GM23338 (cell line): ENCODE data around the gene ZNF524. TPM values are rescaled to one million over a fixed set of nuclear protein-coding genes. Genes with fewer than 3 reads are reported as not detected.

Source experiments
- ATAC-seq: fragments of 200-7000 bp; cut with Tn5 transposase; 3 replicates; pipeline ENCODE4 v1.9.1; 2020
- DNase-seq: peaks from one replicate; pipeline ENCODE4 v3.0.0-alpha.2; 2015; ENCODE audit warnings: low spot score
- H2AFZ ChIP-seq: fragments of 200-600 bp; sonication (generic); 2 replicates; pipeline ENCODE4 v1.8.0; 2016; ENCODE audit warnings: antibody characterized with exemption, mild to moderate bottlenecking, moderate library complexity
- H3F3A ChIP-seq: fragments of 200-600 bp; sonication (generic); replicated peaks from 2 replicates; pipeline ENCODE4 v1.8.0; 2017; ENCODE audit warnings: antibody characterized with exemption, mixed run types, low read depth
- H3K27ac ChIP-seq: fragments of 200-600 bp; sonication (generic); 2 replicates; pipeline ENCODE4 v1.6.1; 2016; ENCODE audit warnings: low read depth
- H3K27me3 ChIP-seq: fragments of 200-600 bp; sonication (generic); 2 replicates; pipeline ENCODE4 v1.8.0; 2016; ENCODE audit warnings: mild to moderate bottlenecking, mixed run types, moderate library complexity; ENCODE audit not compliant: insufficient read depth
- H3K36me3 ChIP-seq: fragments of 200-600 bp; sonication (generic); 2 replicates; pipeline ENCODE4 v1.8.0; 2016; ENCODE audit warnings: mild to moderate bottlenecking; ENCODE audit not compliant: insufficient read depth
- H3K4me1 ChIP-seq: fragments of 200-600 bp; sonication (generic); 2 replicates; pipeline ENCODE4 v1.8.0; 2016; ENCODE audit warnings: mild to moderate bottlenecking, moderate library complexity; ENCODE audit not compliant: insufficient read depth
- H3K4me2 ChIP-seq: fragments of 200-600 bp; sonication (generic); 2 replicates; pipeline ENCODE4 v1.7.1; 2017; ENCODE audit warnings: mixed run types
- H3K4me3 ChIP-seq: fragments of 200-600 bp; sonication (generic); 2 replicates; pipeline ENCODE4 v1.6.1; 2016; ENCODE audit warnings: mixed run types
- H3K79me2 ChIP-seq: fragments of 200-600 bp; sonication (generic); replicated peaks from 2 replicates; pipeline ENCODE4 v1.8.0; 2017; ENCODE audit warnings: mild to moderate bottlenecking; ENCODE audit not compliant: insufficient read depth
- H3K9me2 ChIP-seq: fragments of 200-600 bp; sonication (generic); 2 replicates; pipeline ENCODE4 v1.8.0; 2017; ENCODE audit not compliant: insufficient read depth
- H4K20me1 ChIP-seq: fragments of 200-600 bp; sonication (generic); replicated peaks from 2 replicates; pipeline ENCODE4 v1.8.0; 2017; ENCODE audit warnings: mild to moderate bottlenecking; ENCODE audit not compliant: insufficient read depth
- H3K27ac Mint-ChIP-seq: 2 replicates; pipeline ENCODE4 v1.8.0; 2020; ENCODE audit warnings: inconsistent platforms, mild to moderate bottlenecking, moderate library complexity, mixed read lengths
- H3K27me3 Mint-ChIP-seq: 3 replicates; pipeline ENCODE4 v1.8.0; 2022; ENCODE audit warnings: low read depth, mild to moderate bottlenecking, moderate library complexity, mixed read lengths, inconsistent platforms; ENCODE audit not compliant: insufficient read depth, poor library complexity
- H3K36me3 Mint-ChIP-seq: 3 replicates; pipeline ENCODE4 v1.8.0; 2021; ENCODE audit warnings: low read depth, mild to moderate bottlenecking, inconsistent platforms, moderate library complexity, mixed read lengths
- H3K4me1 Mint-ChIP-seq: 3 replicates; pipeline ENCODE4 v1.8.0; 2020; ENCODE audit warnings: mild to moderate bottlenecking, inconsistent platforms, mixed read lengths
- H3K4me3 Mint-ChIP-seq: 3 replicates; pipeline ENCODE4 v1.8.0; 2021; ENCODE audit warnings: moderate library complexity, mild to moderate bottlenecking, inconsistent platforms, mixed read lengths
- H3K9me3 Mint-ChIP-seq: 3 replicates; pipeline ENCODE4 v1.8.0; 2020; ENCODE audit warnings: moderate library complexity, mild to moderate bottlenecking, inconsistent platforms, mixed read lengths
- CREB1 ChIP-seq: fragments of 250-450 bp; sonication (Bioruptor Pico); IDR thresholded peaks from 2 replicates; pipeline ENCODE4 v1.5.0; 2020; ENCODE audit warnings: low read depth, mild to moderate bottlenecking, moderate library complexity
- EZH2 ChIP-seq: fragments of 200-600 bp; sonication (generic); IDR thresholded peaks from one replicate; pipeline ENCODE4 v1.8.0; 2017; ENCODE audit warnings: antibody characterized with exemption, mild to moderate bottlenecking, low read depth; ENCODE audit not compliant: unreplicated experiment
- EZH2phosphoT487 ChIP-seq: fragments of 200-600 bp; sonication (generic); IDR thresholded peaks from one replicate; pipeline ENCODE4 v1.8.1; 2018; ENCODE audit warnings: antibody characterized with exemption; ENCODE audit not compliant: unreplicated experiment
- JUNB ChIP-seq: IDR thresholded peaks from one replicate; pipeline ENCODE4 v1.6.1; 2016; ENCODE audit warnings: antibody characterized with exemption; ENCODE audit not compliant: unreplicated experiment
- NANOG ChIP-seq: IDR thresholded peaks from 2 replicates; pipeline ENCODE4 v1.6.1; 2016; ENCODE audit warnings: antibody characterized with exemption, borderline replicate concordance
- POLR2AphosphoS5 ChIP-seq: IDR thresholded peaks from 2 replicates; pipeline ENCODE4 v1.6.1; 2016; ENCODE audit warnings: antibody characterized with exemption, low read depth
- REST ChIP-seq: IDR thresholded peaks from one replicate; pipeline ENCODE4 v1.6.1; 2018; ENCODE audit warnings: antibody characterized with exemption; ENCODE audit not compliant: unreplicated experiment
- STAT1 ChIP-seq: IDR thresholded peaks from one replicate; pipeline ENCODE4 v1.6.1; 2016; ENCODE audit warnings: antibody characterized with exemption; ENCODE audit not compliant: unreplicated experiment
- ZNF114 ChIP-seq: fragments of 250-450 bp; sonication (Bioruptor Pico); IDR thresholded peaks from 2 replicates; pipeline ENCODE4 v1.5.0; 2020; ENCODE audit warnings: mild to moderate bottlenecking, moderate library complexity
- ZNF331 ChIP-seq: fragments of 250-450 bp; sonication (Bioruptor Pico); IDR thresholded peaks from 2 replicates; pipeline ENCODE4 v1.5.0; 2020; ENCODE audit warnings: low read depth, mild to moderate bottlenecking, moderate library complexity
- polyA plus RNA-seq: library from polyadenylated mRNA; unstranded; fragments of >200 nt; fragmentation: Nextera tagmentation; extraction: Ambion mirVana; gene quantifications from 2 replicates; pipeline ENCODE4 v1.2.1, GENCODE V29; 2016
- total RNA-seq: library from RNA; depleted of rRNA; stranded (reverse); fragments of >200 nt; shearing (Covaris generic); gene quantifications from 2 replicates; pipeline ENCODE4 v1.2.3, GENCODE V29; 2014
- TF ChIP-seq, protein P1 (sequence below): IDR thresholded peaks from 2 replicates; pipeline ENCODE4 v1.6.1; 2016; ENCODE audit warnings: antibody characterized with exemption
- TF ChIP-seq, protein P2 (sequence below): fragments of 250-450 bp; sonication (Bioruptor Pico); IDR thresholded peaks from 2 replicates; pipeline ENCODE4 v1.5.0; 2020; ENCODE audit warnings: mild to moderate bottlenecking, moderate library complexity
- TF ChIP-seq, protein P3 (sequence below), 2 experiments: fragments of 200-600 bp in 1 of 2; sonication (generic) in 1 of 2; conservative IDR thresholded peaks; 2 replicates each; pipeline versions ENCODE4 v1.5.1 to v1.6.1; 2016 to 2017; ENCODE audit warnings: antibody characterized with exemption in 2 of 2, low read depth in 2 of 2, mild to moderate bottlenecking in 2 of 2, moderate library complexity in 1 of 2

Gene ZNF524
- total and polyA plus RNA-seq, 2 experiments from 2014 or later = 6.0 to 8.3 TPM

GRCh38 chr19:55597501-55597921 lies 2.6 kb upstream of the ZNF524 start:
- peaks cover 33% of the 10 kb centered on the region for H3K36me3 Mint-ChIP-seq
- 0 out of 2 replicates have a peak, but pooled peaks cover 3% of the 10 kb centered on the region for H3K36me3 ChIP-seq

More at GRCh38 chr19:55597501-55597921, 2.6 kb upstream of the ZNF524 start:
- ATAC-seq (no peak), DNase-seq (no peak)
- H3K27ac Mint-ChIP-seq = no peak overlapping the region
- H2AFZ ChIP-seq = no peak overlapping the region
- peaks cover 2% of the 10 kb centered on the region; the same call in 1 of the 2 replicates for H3K27me3 ChIP-seq
- H3K4me1 ChIP-seq = peaks cover 9% of the 10 kb centered on the region
- H3K4me3 ChIP-seq = no peak overlapping the region
- peaks cover 18% of the 10 kb centered on the region for H3F3A ChIP-seq
- no peak overlapping the region for H3K27ac ChIP-seq
- TF ChIP-seq REST = no peak
- no peak for TF ChIP-seq ZNF331 (CRISPR knock-in tag)
- TF ChIP-seq JUNB = no peak
- TF ChIP-seq CREB1 (CRISPR knock-in tag) = no peak
- TF ChIP-seq ZNF114 = no peak
- TF ChIP-seq STAT1 = no peak
- TF ChIP-seq, protein P1, sequence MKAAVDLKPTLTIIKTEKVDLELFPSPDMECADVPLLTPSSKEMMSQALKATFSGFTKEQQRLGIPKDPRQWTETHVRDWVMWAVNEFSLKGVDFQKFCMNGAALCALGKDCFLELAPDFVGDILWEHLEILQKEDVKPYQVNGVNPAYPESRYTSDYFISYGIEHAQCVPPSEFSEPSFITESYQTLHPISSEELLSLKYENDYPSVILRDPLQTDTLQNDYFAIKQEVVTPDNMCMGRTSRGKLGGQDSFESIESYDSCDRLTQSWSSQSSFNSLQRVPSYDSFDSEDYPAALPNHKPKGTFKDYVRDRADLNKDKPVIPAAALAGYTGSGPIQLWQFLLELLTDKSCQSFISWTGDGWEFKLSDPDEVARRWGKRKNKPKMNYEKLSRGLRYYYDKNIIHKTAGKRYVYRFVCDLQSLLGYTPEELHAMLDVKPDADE = no peak
- TF ChIP-seq NANOG = no peak
- no peak for TF ChIP-seq EZH2phosphoT487
- no peak for TF ChIP-seq POLR2AphosphoS5
- TF ChIP-seq, protein P2, sequence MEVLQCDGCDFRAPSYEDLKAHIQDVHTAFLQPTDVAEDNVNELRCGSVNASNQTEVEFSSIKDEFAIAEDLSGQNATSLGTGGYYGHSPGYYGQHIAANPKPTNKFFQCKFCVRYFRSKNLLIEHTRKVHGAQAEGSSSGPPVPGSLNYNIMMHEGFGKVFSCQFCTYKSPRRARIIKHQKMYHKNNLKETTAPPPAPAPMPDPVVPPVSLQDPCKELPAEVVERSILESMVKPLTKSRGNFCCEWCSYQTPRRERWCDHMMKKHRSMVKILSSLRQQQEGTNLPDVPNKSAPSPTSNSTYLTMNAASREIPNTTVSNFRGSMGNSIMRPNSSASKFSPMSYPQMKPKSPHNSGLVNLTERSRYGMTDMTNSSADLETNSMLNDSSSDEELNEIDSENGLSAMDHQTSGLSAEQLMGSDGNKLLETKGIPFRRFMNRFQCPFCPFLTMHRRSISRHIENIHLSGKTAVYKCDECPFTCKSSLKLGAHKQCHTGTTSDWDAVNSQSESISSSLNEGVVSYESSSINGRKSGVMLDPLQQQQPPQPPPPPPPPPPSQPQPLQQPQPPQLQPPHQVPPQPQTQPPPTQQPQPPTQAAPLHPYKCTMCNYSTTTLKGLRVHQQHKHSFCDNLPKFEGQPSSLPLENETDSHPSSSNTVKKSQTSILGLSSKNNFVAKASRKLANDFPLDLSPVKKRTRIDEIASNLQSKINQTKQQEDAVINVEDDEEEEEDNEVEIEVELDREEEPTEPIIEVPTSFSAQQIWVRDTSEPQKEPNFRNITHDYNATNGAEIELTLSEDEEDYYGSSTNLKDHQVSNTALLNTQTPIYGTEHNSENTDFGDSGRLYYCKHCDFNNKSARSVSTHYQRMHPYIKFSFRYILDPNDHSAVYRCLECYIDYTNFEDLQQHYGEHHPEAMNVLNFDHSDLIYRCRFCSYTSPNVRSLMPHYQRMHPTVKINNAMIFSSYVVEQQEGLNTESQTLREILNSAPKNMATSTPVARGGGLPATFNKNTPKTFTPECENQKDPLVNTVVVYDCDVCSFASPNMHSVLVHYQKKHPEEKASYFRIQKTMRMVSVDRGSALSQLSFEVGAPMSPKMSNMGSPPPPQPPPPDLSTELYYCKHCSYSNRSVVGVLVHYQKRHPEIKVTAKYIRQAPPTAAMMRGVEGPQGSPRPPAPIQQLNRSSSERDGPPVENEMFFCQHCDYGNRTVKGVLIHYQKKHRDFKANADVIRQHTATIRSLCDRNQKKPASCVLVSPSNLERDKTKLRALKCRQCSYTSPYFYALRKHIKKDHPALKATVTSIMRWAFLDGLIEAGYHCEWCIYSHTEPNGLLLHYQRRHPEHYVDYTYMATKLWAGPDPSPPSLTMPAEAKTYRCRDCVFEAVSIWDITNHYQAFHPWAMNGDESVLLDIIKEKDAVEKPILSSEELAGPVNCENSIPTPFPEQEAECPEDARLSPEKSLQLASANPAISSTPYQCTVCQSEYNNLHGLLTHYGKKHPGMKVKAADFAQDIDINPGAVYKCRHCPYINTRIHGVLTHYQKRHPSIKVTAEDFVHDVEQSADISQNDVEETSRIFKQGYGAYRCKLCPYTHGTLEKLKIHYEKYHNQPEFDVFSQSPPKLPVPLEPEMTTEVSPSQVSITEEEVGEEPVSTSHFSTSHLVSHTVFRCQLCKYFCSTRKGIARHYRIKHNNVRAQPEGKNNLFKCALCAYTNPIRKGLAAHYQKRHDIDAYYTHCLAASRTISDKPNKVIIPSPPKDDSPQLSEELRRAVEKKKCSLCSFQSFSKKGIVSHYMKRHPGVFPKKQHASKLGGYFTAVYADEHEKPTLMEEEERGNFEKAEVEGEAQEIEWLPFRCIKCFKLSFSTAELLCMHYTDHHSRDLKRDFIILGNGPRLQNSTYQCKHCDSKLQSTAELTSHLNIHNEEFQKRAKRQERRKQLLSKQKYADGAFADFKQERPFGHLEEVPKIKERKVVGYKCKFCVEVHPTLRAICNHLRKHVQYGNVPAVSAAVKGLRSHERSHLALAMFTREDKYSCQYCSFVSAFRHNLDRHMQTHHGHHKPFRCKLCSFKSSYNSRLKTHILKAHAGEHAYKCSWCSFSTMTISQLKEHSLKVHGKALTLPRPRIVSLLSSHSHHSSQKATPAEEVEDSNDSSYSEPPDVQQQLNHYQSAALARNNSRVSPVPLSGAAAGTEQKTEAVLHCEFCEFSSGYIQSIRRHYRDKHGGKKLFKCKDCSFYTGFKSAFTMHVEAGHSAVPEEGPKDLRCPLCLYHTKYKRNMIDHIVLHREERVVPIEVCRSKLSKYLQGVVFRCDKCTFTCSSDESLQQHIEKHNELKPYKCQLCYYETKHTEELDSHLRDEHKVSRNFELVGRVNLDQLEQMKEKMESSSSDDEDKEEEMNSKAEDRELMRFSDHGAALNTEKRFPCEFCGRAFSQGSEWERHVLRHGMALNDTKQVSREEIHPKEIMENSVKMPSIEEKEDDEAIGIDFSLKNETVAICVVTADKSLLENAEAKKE (CRISPR knock-in tag) = no peak
- TF ChIP-seq, protein P3, sequence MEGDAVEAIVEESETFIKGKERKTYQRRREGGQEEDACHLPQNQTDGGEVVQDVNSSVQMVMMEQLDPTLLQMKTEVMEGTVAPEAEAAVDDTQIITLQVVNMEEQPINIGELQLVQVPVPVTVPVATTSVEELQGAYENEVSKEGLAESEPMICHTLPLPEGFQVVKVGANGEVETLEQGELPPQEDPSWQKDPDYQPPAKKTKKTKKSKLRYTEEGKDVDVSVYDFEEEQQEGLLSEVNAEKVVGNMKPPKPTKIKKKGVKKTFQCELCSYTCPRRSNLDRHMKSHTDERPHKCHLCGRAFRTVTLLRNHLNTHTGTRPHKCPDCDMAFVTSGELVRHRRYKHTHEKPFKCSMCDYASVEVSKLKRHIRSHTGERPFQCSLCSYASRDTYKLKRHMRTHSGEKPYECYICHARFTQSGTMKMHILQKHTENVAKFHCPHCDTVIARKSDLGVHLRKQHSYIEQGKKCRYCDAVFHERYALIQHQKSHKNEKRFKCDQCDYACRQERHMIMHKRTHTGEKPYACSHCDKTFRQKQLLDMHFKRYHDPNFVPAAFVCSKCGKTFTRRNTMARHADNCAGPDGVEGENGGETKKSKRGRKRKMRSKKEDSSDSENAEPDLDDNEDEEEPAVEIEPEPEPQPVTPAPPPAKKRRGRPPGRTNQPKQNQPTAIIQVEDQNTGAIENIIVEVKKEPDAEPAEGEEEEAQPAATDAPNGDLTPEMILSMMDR (conservative IDR thresholded peaks at IDR 0.05; ENCODE audit: low read depth in 2 of 2) = no peak
- TF ChIP-seq EZH2 = no peak
- no peak overlapping the region for H3K4me2 ChIP-seq
- H3K4me3 Mint-ChIP-seq = no peak overlapping the region
- H3K9me3 Mint-ChIP-seq = peaks cover 3% of the 10 kb centered on the region; the same call in 2 of the 3 replicates
- peaks cover 16% of the 10 kb centered on the region for H3K27me3 Mint-ChIP-seq
- no peaks in the 10 kb centered on the region; the same call in 1 of the 2 replicates for H3K79me2 ChIP-seq
- no peaks in the 10 kb centered on the region for H3K9me2 ChIP-seq
- H4K20me1 ChIP-seq = no peaks in the 10 kb centered on the region
- peaks cover 24% of the 10 kb centered on the region for H3K4me1 Mint-ChIP-seq
